ENCODE data around the gene TCF25.

Gene TCF25

DNA sequence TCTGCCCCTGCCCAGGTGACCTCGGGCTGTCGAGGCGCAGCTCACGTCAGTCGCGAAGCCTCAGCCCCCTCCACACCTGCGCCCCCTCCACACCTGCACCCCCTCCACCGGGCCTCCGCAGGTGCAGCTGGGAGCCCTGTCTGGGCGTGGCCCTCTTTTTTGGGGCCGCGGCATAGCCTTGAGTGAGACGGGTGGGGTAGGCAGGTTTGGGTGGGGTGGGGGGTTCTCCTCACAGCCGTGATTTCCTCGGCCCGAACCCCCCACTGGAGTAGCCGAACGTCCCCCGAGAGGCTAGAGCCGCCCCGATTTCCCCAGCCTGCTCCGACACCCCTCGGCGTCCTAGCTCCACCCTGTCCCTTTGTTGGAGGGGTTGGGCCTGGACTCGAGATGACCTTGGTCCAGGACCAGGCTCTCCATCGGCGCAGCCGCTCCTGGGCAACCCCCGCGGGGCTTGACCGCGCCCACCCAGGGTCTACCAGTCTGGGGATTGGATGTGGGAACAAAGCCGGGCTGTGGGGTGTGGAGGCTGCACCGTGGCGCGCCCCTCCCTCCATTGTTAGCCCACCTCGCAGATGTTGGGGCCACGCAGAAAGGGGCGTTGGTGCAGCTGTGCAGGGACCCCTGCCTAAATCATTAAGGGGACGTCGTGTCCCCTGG is 50.4 kb downstream of the TCF25 start:
- peaks cover 15% of the 10 kb centered on the region for H3K79me1 ChIP-seq (ENCODE audit: low read depth, low read length)
- peak overlapping the region; percentile 72 for H2BK5ac ChIP-seq (ENCODE audit: low read length)
- H3K36me3 ChIP-seq (replicated peaks in 1 of 2; ENCODE audit: control insufficient read depth in 2 of 2, insufficient read depth in 2 of 2, low read length in 2 of 2) = peaks cover 3 to 36% of the 10 kb centered on the region in 2 donors
- H2BK15ac ChIP-seq (ENCODE audit: low read length) = peak overlapping the region; percentile 72
- no peaks in the 10 kb centered on the region for H3K27me3 ChIP-seq (ENCODE audit: control insufficient read depth in 3 of 3, insufficient read depth in 3 of 3, low read depth in 1 of 3, low read length in 3 of 3)
- peak overlapping the region; percentile 10 for H4K8ac ChIP-seq (ENCODE audit: low read depth, low read length)
- H3K27ac ChIP-seq (replicated peaks; ENCODE audit: low read length) = peak overlapping the region; percentile 69
- no CpG with 5 or more reads among the region's 41 CpGs for WGBS, 2 donors (ENCODE audit: extremely low coverage in 2 of 2, insufficient read length in 2 of 2, insufficient replicate concordance in 1 of 2)
- H3K4me2 ChIP-seq (ENCODE audit: insufficient read depth, low read length, poor library complexity, severe bottlenecking) = peak overlapping the region; percentile 90
- peaks cover 19 to 20% of the 10 kb centered on the region in 2 donors for H3K4me1 ChIP-seq (ENCODE audit: control insufficient read depth in 2 of 2, insufficient read depth in 1 of 2, low read depth in 1 of 2, low read length in 2 of 2)
- DNase-seq (ENCODE audit: low spot score) = peak; percentile 59
- H3K18ac ChIP-seq (ENCODE audit: low read length) = peak overlapping the region; percentile 92
- H3K9me3 ChIP-seq (replicated peaks in 1 of 2; ENCODE audit: control insufficient read depth in 2 of 2, insufficient read depth in 1 of 2, low read depth in 1 of 2, low read length in 2 of 2) = peaks cover 0 to 2% of the 10 kb centered on the region in 2 donors
- peak overlapping the region; percentile 35 for H2AFZ ChIP-seq (ENCODE audit: low read length)
- peak overlapping the region; percentile 91 for H3K9ac ChIP-seq (ENCODE audit: low read depth, low read length, poor library complexity)
- peak overlapping the region; percentile 90 to 96 for H3K4me3 ChIP-seq (ENCODE audit: low read length in 2 of 2)
- H2AK5ac ChIP-seq (ENCODE audit: low read depth, low read length) = peak overlapping the region; percentile 88
- H2BK12ac ChIP-seq (ENCODE audit: low read length) = peak overlapping the region; percentile 52
- H2BK120ac ChIP-seq (ENCODE audit: low read depth, low read length) = no peak overlapping the region
- H3K23ac ChIP-seq (ENCODE audit: low read depth, low read length, poor library complexity) = peak overlapping the region; percentile 100
- H3K4ac ChIP-seq (ENCODE audit: low read length) = no peak overlapping the region
- H3K14ac ChIP-seq (ENCODE audit: low read length) = peak overlapping the region; percentile 66
- H4K91ac ChIP-seq (ENCODE audit: low read depth, low read length, poor library complexity) = no peak overlapping the region

DNA sequence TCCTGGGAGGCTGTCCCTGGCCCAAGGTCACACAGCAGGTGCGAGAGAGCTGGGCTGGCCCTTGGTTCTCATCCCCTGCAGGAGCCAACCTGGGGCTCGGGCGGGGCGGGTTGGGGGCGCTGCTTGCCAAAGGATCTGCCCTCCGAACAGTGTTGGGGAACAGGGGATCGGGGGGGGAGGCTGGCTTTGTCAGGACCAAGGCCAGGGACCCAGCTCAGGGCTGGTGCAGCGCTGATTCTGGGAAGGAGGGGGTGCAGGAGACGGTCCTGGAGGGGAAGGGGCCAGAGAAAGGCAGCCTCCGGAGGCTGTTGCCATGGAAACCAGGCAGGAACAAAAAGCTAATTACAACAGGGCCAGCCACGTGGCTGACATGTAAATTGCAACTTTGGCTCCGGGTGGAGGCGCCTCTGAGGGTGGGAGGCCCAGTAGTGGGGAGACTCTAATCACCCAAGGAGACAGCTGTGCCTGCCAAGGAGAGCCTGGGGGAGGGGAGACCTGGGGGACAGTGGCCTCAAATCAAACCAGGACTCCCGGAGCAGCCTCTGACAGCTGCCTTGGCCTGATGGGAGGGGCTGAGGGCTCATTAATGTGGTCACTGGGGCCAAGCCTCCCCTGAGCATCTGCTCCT is 51.0 kb downstream of the TCF25 start:
- peak overlapping the region; percentile 92 for H3K18ac ChIP-seq (ENCODE audit: low read length)

DNA sequence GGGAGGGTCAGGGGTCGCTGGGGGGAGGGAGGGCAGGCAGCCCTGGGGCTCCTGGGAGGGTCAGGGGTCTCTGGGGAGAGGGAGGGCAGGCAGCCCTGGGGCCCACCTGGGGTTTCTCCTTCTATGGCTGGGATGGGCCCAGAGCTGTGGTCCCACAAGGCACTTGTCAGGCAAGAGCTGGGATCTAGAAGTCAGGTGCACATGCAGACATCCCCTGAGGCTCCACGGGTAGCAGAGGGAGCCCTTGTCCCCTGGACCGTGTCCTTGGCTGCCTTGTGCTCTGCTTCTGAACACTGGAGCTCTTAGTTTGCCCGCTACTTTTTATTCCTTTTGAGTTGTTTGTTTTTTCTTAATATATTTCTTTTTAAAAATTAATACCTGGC is 51.5 kb downstream of the TCF25 start:
- Histone ChIP-seq H3K27me3 (ENCODE audit: control insufficient read depth in 3 of 3, insufficient read depth in 3 of 3, low read depth in 1 of 3, low read length in 3 of 3) (no peaks in the 10 kb centered on the region), H4K91ac (ENCODE audit: low read depth, low read length, poor library complexity) (no peak overlapping the region), H3K4ac (ENCODE audit: low read length) (no peak overlapping the region), H3K23ac (ENCODE audit: low read depth, low read length, poor library complexity) (no peak overlapping the region), H3K9me3 (replicated peaks in 1 of 2; ENCODE audit: control insufficient read depth in 2 of 2, insufficient read depth in 1 of 2, low read depth in 1 of 2, low read length in 2 of 2) (peaks cover 0 to 2% of the 10 kb centered on the region in 2 donors), H3K4me2 (ENCODE audit: insufficient read depth, low read length, poor library complexity, severe bottlenecking) (peak overlapping the region; percentile 90), H2AK5ac (ENCODE audit: low read depth, low read length) (peak overlapping the region; percentile 40), H3K4me1 (ENCODE audit: control insufficient read depth in 2 of 2, insufficient read depth in 1 of 2, low read depth in 1 of 2, low read length in 2 of 2) (peaks cover 18 to 19% of the 10 kb centered on the region in 2 donors), H3K18ac (ENCODE audit: low read length) (peak overlapping the region; percentile 60), H2AFZ (ENCODE audit: low read length) (no peak overlapping the region), H4K8ac (ENCODE audit: low read depth, low read length) (no peak overlapping the region), H3K27ac (replicated peaks; ENCODE audit: low read length) (peak overlapping the region; percentile 47), H2BK15ac (ENCODE audit: low read length) (no peak overlapping the region), H3K36me3 (replicated peaks in 1 of 2; ENCODE audit: control insufficient read depth in 2 of 2, insufficient read depth in 2 of 2, low read length in 2 of 2) (peaks cover 8 to 47% of the 10 kb centered on the region in 2 donors), H3K4me3 (ENCODE audit: low read length in 2 of 2) (peak overlapping the region in 1 of 2 donors; percentile 96), H3K9ac (ENCODE audit: low read depth, low read length, poor library complexity) (no peak overlapping the region), H3K79me1 (ENCODE audit: low read depth, low read length) (peaks cover 14% of the 10 kb centered on the region), H2BK120ac (ENCODE audit: low read depth, low read length) (no peak overlapping the region), H2BK5ac (ENCODE audit: low read length) (no peak overlapping the region), H2BK12ac (ENCODE audit: low read length) (no peak overlapping the region), H3K14ac (ENCODE audit: low read length) (no peak overlapping the region)
- DNase-seq (ENCODE audit: low spot score) = no peak
- WGBS, 2 donors (ENCODE audit: extremely low coverage in 2 of 2, insufficient read length in 2 of 2, insufficient replicate concordance in 1 of 2) = no CpG with 5 or more reads among the region's 4 CpGs

More for the DNA sequence above, 51.0 kb downstream of the TCF25 start:
- no peak overlapping the region for H3K14ac ChIP-seq (ENCODE audit: low read length)
- no peak overlapping the region for H2BK120ac ChIP-seq (ENCODE audit: low read depth, low read length)
- peaks cover 14% of the 10 kb centered on the region for H3K79me1 ChIP-seq (ENCODE audit: low read depth, low read length)
- no CpG with 5 or more reads among the region's 14 CpGs for WGBS, 2 donors (ENCODE audit: extremely low coverage in 2 of 2, insufficient read length in 2 of 2, insufficient replicate concordance in 1 of 2)
- DNase-seq (ENCODE audit: low spot score) = peak; percentile 94
- H3K4me1 ChIP-seq (ENCODE audit: control insufficient read depth in 2 of 2, insufficient read depth in 1 of 2, low read depth in 1 of 2, low read length in 2 of 2) = peaks cover 18 to 19% of the 10 kb centered on the region in 2 donors
- H4K8ac ChIP-seq (ENCODE audit: low read depth, low read length) = no peak overlapping the region
- H3K27me3 ChIP-seq (ENCODE audit: control insufficient read depth in 3 of 3, insufficient read depth in 3 of 3, low read depth in 1 of 3, low read length in 3 of 3) = no peaks in the 10 kb centered on the region
- no peak overlapping the region for H2BK12ac ChIP-seq (ENCODE audit: low read length)
- no peak overlapping the region for H2BK15ac ChIP-seq (ENCODE audit: low read length)
- H3K4me3 ChIP-seq (ENCODE audit: low read length in 2 of 2) = peak overlapping the region; percentile 90 to 96
- no peak overlapping the region for H2AFZ ChIP-seq (ENCODE audit: low read length)
- H3K4me2 ChIP-seq (ENCODE audit: insufficient read depth, low read length, poor library complexity, severe bottlenecking) = peak overlapping the region; percentile 90
- peaks cover 6 to 42% of the 10 kb centered on the region in 2 donors for H3K36me3 ChIP-seq (replicated peaks in 1 of 2; ENCODE audit: control insufficient read depth in 2 of 2, insufficient read depth in 2 of 2, low read length in 2 of 2)
- peak overlapping the region; percentile 69 for H3K27ac ChIP-seq (replicated peaks; ENCODE audit: low read length)
- peaks cover 0 to 2% of the 10 kb centered on the region in 2 donors for H3K9me3 ChIP-seq (replicated peaks in 1 of 2; ENCODE audit: control insufficient read depth in 2 of 2, insufficient read depth in 1 of 2, low read depth in 1 of 2, low read length in 2 of 2)
- peak overlapping the region; percentile 88 for H2AK5ac ChIP-seq (ENCODE audit: low read depth, low read length)
- H4K91ac ChIP-seq (ENCODE audit: low read depth, low read length, poor library complexity) = no peak overlapping the region
- H3K9ac ChIP-seq (ENCODE audit: low read depth, low read length, poor library complexity) = peak overlapping the region; percentile 3
- no peak overlapping the region for H3K4ac ChIP-seq (ENCODE audit: low read length)
- peak overlapping the region; percentile 16 for H3K23ac ChIP-seq (ENCODE audit: low read depth, low read length, poor library complexity)
- H2BK5ac ChIP-seq (ENCODE audit: low read length) = peak overlapping the region; percentile 72

DNA sequence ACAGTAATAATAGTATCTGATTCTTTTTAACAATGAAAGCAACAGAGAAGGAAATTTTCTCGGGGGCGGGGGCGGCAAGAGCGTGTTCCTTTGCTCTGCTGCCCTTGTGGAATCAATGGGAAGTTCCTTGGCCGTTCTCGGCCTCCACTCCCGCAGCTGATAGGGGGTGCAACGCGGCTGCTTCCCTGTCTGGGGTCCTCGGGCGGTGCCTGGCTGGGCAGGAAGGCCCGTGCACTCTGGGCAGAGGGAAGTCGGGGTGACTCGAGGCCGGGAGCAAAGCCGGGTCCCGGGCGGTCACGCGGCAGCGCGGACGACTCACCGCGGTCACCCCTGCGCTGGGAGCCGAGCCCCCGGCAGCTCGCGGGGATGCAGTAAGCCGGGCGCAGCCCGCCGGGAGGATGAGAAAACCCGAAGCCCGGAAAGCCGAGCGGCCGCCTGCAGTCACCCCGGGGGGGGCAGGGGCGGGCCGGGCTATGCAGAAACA is 52.2 kb downstream of the TCF25 start:
- Histone ChIP-seq H3K36me3 (replicated peaks in 1 of 2; ENCODE audit: control insufficient read depth in 2 of 2, insufficient read depth in 2 of 2, low read length in 2 of 2) (peaks cover 8 to 54% of the 10 kb centered on the region in 2 donors), H3K18ac (ENCODE audit: low read length) (peak overlapping the region; percentile 96), H3K79me1 (ENCODE audit: low read depth, low read length) (peaks cover 14% of the 10 kb centered on the region), H4K8ac (ENCODE audit: low read depth, low read length) (no peak overlapping the region), H3K4me1 (ENCODE audit: control insufficient read depth in 2 of 2, insufficient read depth in 1 of 2, low read depth in 1 of 2, low read length in 2 of 2) (peaks cover 15 to 16% of the 10 kb centered on the region in 2 donors), H3K9me3 (replicated peaks in 1 of 2; ENCODE audit: control insufficient read depth in 2 of 2, insufficient read depth in 1 of 2, low read depth in 1 of 2, low read length in 2 of 2) (peaks cover 0 to 2% of the 10 kb centered on the region in 2 donors), H3K14ac (ENCODE audit: low read length) (peak overlapping the region; percentile 71), H3K4me2 (ENCODE audit: insufficient read depth, low read length, poor library complexity, severe bottlenecking) (peak overlapping the region; percentile 98), H3K4ac (ENCODE audit: low read length) (no peak overlapping the region), H3K4me3 (ENCODE audit: low read length in 2 of 2) (peak overlapping the region; percentile 90 to 96), H3K9ac (ENCODE audit: low read depth, low read length, poor library complexity) (peak overlapping the region; percentile 81), H2AK5ac (ENCODE audit: low read depth, low read length) (peak overlapping the region; percentile 95), H4K91ac (ENCODE audit: low read depth, low read length, poor library complexity) (no peak overlapping the region), H2AFZ (ENCODE audit: low read length) (no peak overlapping the region), H3K27ac (replicated peaks; ENCODE audit: low read length) (no peak overlapping the region), H3K23ac (ENCODE audit: low read depth, low read length, poor library complexity) (peak overlapping the region; percentile 73), H2BK5ac (ENCODE audit: low read length) (peak overlapping the region; percentile 53), H3K27me3 (ENCODE audit: control insufficient read depth in 3 of 3, insufficient read depth in 3 of 3, low read depth in 1 of 3, low read length in 3 of 3) (no peaks in the 10 kb centered on the region), H2BK120ac (ENCODE audit: low read depth, low read length) (no peak overlapping the region), H2BK12ac (ENCODE audit: low read length) (peak overlapping the region; percentile 58), H2BK15ac (ENCODE audit: low read length) (peak overlapping the region; percentile 89)
- DNase-seq (ENCODE audit: low spot score) = no peak
- no CpG with 5 or more reads among the region's 42 CpGs for WGBS, 2 donors (ENCODE audit: extremely low coverage in 2 of 2, insufficient read length in 2 of 2, insufficient replicate concordance in 1 of 2)

Measured in neuronal stem cell (in vitro differentiated cells).